ENCODE measurements around the gene ETV3. TPM values are rescaled to one million over a fixed set of nuclear protein-coding genes. Genes with fewer than 3 reads are reported as not detected.
A peak's percentile ranks its signal among the peaks of the same experiment; 100 is the strongest.

The ETV3 gene
- total RNA-seq, 1 experiment from 2014 or later: 36.3 TPM

DNA sequence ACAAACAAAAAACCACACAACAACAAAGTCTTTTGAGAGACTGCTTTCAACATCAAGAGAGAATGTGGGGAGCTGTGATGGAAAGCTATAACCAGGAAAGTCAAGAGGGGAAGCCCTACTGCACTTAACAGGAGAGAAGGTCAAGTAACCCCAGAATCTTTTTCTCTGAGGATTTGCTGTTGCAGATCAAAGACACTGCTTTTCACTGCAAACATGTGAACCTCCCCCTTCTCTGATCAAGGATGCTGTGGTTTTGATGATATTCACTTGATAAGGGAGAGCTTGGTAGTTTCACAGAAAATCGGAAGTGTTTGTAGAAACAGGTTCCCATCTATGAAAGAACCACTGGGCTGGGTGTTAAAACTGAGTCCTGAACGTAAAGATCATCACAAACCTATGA, 4.8 kb downstream of the ETV3 start:
- Histone ChIP-seq H2AK5ac (ENCODE audit: insufficient read length, low read length) (no peak overlapping the region), H2BK20ac (ENCODE audit: low read depth, low read length, poor library complexity, severe bottlenecking) (no peak overlapping the region), H2BK12ac (ENCODE audit: insufficient read length, low read depth, low read length) (no peak overlapping the region), H3K79me1 (ENCODE audit: insufficient read depth, low read depth, low read length, poor library complexity, severe bottlenecking) (peaks cover 10% of the 10 kb centered on the region), H3K18ac (ENCODE audit: insufficient read length, low read depth, low read length) (no peak overlapping the region), H2BK5ac (ENCODE audit: insufficient read length, low read length) (no peak overlapping the region), H4K91ac (ENCODE audit: insufficient read length, low read depth, low read length) (no peak overlapping the region), H3K23me2 (ENCODE audit: insufficient read length, low read depth, low read length, poor library complexity, severe bottlenecking) (peaks cover 7% of the 10 kb centered on the region), H3K27ac (ENCODE audit: insufficient read length, low read depth, low read length) (no peak overlapping the region), H4K5ac (ENCODE audit: insufficient read length, low read depth, low read length) (no peak overlapping the region), H3K9ac (ENCODE audit: extremely low read depth, insufficient read length, low read length) (no peak overlapping the region), H4K8ac (replicated peaks; ENCODE audit: insufficient read length, low read depth, low read length) (no peak overlapping the region), H3K27me3 (ENCODE audit: insufficient read depth, low read length) (no peaks in the 10 kb centered on the region), H4K20me1 (ENCODE audit: control insufficient read depth, insufficient read depth, insufficient read length) (no peaks in the 10 kb centered on the region), H2BK15ac (ENCODE audit: low read depth, low read length) (no peak overlapping the region), H2BK120ac (ENCODE audit: low read depth, low read length, poor library complexity, severe bottlenecking) (no peak overlapping the region), H3K4me2 (ENCODE audit: insufficient read depth, insufficient read length, low read length) (no peak overlapping the region), H3K79me2 (ENCODE audit: insufficient read depth, low read length) (peaks cover 10% of the 10 kb centered on the region; the same call in 1 of the 2 replicates), H3K56ac (ENCODE audit: insufficient read length, low read depth, low read length) (no peak overlapping the region), H3K14ac (ENCODE audit: insufficient read depth, low read length) (no peak overlapping the region), H3K4ac (ENCODE audit: low read depth, low read length) (no peak overlapping the region), H3K4me1 (ENCODE audit: insufficient read depth, low read length) (peaks cover 3% of the 10 kb centered on the region; the same call in 1 of the 2 replicates), H2AFZ (ENCODE audit: low read length) (no peak overlapping the region), H3T11ph (ENCODE audit: low read length) (no peak overlapping the region), H3K23ac (ENCODE audit: insufficient read length, low read depth, low read length) (no peak overlapping the region), H3K9me3 (ENCODE audit: control insufficient read depth, low read depth, low read length) (no peaks in the 10 kb centered on the region)
- Mint-ChIP-seq H3K36me3 (ENCODE audit: insufficient read depth in 1 of 3, low read depth in 3 of 3) (peaks cover 30 to 71% (median 61%) of the 10 kb centered on the region in 3 experiments; a peak in 6 of 7 replicates), H3K27me3 (ENCODE audit: low read depth) (no peaks in the 10 kb centered on the region), H3K4me3 (no peak overlapping the region), H3K27ac (peak overlapping the region in 1 of 3 experiments; percentile 40; a peak in 2 of 7 replicates), H3K4me1 (peaks cover 16 to 17% of the 10 kb centered on the region in 2 experiments), H3K9me3 (no peaks in the 10 kb centered on the region)
- WGBS (ENCODE audit: extremely low coverage, insufficient read length, low lambda C conversion rate): no CpG with 5 or more reads among the region's 2 CpGs
- no peak for TF ChIP-seq CTCF (conservative IDR thresholded peaks at IDR 0.05)
- DNase-seq: no peak
